ENCODE results near the gene PNPLA2.
A peak's percentile ranks its signal among the peaks of the same experiment; 100 is the strongest.

The PNPLA2 gene

DNA sequence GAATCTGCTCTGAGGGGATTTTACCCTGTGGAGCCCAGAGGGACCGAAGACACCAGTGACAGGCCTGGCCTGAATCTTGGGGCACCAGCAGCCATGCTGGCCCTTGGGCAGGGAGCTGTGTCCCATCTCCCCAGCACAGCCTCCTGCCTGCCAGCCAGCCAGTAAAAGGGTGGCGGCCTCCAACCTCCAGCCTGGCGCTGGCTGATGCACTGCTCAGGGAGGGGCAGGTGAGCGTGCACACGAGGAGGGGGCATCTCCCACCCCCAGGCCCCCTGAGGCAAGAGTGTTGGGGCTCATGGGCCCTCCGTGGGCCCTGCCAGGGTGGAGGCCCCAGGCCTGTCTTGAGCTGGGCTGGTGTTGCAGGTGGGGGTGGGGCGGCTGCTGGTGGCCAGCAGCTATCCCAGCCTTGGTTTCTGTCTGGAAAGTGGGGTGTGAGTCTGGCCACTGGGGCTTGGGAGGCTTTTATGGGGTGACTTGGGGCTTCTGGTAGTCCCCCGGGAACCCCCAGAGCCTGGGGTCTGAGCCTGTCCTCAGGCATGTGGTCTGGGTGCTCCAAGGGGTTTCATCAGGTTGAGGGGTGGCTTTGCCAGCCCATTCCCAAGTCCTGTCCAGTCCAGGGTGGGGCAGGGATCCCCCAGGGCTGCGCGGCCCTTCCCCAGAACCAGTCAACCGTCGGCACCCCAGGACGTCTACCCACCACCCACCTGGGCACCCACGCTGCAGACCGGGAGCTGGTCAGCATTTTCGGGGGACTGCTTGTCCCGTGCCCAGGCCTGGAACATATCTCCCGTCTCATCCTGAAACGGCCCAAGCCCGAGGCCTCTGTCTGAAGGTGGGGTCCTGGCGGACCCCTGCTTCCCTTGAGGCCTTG lies 41.8 kb downstream of the PNPLA2 start:
- DNase-seq (ENCODE audit: low spot score), result no peak

DNA sequence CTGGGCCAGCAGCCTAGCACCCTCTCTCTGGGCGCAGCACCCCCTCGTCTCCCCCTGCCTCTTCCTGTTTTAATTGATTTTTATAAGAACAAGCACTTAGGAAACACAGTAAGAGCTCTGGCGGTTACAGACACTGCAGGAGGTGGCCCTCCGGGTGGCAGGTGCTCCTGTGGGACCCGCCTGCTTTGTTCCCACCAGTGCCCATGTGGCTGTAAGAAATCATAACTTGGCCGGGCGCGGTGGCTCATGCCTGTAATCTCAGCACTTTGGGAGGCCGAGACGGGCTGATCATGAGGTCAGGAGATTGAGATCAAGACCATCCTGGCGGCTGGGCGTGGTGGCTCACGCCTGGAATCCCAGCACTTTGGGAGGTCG lies 42.4 kb downstream of the PNPLA2 start:
- DNase-seq (ENCODE audit: low spot score), result no peak

DNA sequence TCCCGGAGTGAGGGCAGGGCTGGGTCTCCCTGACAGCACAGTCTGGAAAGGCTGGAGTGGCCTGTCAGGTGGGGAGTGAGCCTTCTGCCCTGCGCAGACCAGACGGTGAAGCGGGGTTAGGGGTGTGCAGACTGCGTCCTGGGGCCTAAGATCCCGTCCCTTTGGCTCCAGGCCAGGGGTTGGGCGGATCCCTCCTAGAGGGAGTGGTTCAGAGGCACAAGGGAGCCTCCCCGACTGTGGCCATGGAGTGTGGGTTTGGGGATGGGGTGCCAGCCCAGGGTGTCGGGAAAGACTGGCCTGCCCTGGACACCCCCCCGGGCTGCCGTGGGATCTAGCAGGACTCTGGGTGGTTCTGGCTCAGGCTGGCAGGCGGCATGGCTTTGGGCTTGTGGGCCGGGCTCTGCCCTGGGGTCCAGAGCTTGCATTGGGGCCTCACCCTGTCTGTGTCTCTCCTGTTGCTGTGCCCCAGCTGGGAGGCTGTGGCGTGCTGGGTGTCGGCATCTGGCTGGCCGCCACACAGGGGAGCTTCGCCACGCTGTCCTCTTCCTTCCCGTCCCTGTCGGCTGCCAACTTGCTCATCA lies 43.5 kb downstream of the PNPLA2 start:
- DNase-seq (ENCODE audit: low spot score), result peak; percentile 69

DNA sequence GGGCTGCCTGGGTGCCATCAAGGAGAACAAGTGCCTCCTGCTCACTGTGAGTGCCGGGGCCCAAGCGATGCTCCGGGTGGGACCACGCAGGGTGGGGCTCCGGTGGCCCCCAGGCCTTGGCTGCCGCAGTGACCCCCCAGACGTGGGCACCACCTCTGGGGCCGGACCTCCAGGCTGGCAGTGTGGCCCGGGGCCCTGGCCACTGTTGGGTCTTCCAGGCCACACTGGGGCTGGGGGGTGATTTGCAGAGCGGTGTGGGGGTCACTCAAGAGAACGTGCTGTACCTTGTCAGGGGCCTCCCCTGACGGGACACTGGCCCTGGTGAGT lies 43.9 kb downstream of the PNPLA2 start:
- DNase-seq (ENCODE audit: low spot score), result no peak

- no peak for DNase-seq (ENCODE audit: low spot score)
Measured at GRCh38 chr11:863023-863909, 44.6 kb downstream of the PNPLA2 start.

- no peak for DNase-seq (ENCODE audit: low spot score)
Measured at GRCh38 chr11:863910-864827, 45.5 kb downstream of the PNPLA2 start.

DNA sequence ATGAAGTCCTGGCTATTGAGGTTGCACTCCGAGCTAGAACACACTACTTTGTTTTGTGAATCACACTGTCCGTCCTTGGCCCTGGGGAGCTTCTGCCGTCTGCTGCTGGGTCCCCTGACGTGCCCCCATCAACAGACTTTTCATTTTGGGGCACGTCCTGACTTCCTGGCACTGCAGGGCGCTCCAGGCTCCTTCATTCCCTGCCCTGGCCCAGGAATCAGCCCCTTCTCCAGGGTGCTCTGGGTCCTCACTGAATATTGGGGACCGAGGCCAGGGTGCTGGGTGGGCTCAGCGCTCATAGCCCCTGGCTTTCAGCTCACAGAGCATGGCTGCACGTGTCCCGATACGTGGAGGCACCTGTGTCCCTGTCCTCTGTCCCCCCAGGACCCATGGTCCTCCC lies 46.2 kb downstream of the PNPLA2 start:
- DNase-seq (ENCODE audit: low spot score), result no peak

DNA sequence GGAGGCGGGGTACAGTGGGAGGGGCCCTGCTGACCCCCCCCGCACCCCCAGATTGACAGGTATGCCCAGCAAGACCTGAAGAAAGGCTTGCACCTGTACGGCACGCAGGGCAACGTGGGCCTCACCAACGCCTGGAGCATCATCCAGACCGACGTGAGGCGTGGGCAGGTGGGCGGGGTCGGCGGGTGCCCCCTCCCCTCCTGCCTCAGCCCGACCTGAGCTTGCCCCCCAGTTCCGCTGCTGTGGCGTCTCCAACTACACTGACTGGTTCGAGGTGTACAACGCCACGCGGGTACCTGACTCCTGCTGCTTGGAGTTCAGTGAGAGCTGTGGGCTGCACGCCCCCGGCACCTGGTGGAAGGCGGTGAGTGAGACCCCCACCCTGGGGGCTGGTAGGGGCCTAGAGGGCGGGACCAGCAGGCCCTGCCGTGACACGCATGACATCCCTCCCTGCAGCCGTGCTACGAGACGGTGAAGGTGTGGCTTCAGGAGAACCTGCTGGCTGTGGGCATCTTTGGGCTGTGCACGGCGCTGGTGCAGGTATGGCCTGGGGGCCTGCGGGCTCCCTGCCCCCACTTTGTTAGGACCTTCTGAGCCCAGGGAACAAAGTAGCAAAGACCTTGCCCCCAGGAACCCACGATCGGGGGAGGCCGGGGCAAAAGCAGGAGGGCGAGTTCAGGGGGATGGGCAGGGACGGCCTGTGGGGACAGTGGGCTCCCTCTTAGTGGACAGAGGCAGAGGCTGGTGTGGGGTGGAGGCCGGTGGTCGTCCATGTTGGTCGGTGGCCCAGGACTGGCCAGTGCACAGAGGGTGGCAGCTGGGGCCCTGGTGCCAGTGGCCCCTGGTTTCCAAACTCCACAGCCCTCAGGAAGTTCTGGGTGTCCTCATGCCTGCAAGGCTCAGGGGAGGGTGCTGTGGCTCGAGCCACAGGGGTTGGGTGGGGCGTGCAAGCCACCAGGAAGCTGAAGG lies 47.0 kb downstream of the PNPLA2 start:
- DNase-seq (ENCODE audit: low spot score), result no peak

- DNase-seq (ENCODE audit: low spot score), result no peak
Measured at GRCh38 chr11:866481-866880, 47.8 kb downstream of the PNPLA2 start.

- no peak for DNase-seq (ENCODE audit: low spot score)
Measured at GRCh38 chr11:867856-868358, 49.2 kb downstream of the PNPLA2 start.

DNA sequence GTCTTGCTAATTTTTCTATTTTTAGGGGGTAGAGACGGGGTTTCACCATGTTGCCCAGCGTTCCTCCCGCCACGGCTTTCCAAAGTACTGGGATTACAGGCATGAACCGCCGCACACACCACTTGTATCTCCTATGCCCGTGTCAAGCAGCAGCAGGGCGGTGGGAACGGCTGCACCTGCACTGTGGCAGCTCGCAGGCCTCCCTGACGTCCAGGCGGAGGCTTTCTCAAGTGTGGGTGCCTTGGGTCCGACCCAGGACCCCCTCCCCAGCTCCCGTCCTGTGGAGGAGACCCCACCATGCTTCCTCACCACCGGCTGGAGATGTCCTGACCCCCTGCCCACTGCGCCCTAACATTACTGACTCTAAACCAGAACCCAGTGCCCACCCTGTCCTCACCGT lies 49.7 kb downstream of the PNPLA2 start:
- DNase-seq (ENCODE audit: low spot score), result no peak

GRCh38 chr11:868802-869201 lies 50.1 kb downstream of the PNPLA2 start:
- no peak for DNase-seq (ENCODE audit: low spot score)

DNA sequence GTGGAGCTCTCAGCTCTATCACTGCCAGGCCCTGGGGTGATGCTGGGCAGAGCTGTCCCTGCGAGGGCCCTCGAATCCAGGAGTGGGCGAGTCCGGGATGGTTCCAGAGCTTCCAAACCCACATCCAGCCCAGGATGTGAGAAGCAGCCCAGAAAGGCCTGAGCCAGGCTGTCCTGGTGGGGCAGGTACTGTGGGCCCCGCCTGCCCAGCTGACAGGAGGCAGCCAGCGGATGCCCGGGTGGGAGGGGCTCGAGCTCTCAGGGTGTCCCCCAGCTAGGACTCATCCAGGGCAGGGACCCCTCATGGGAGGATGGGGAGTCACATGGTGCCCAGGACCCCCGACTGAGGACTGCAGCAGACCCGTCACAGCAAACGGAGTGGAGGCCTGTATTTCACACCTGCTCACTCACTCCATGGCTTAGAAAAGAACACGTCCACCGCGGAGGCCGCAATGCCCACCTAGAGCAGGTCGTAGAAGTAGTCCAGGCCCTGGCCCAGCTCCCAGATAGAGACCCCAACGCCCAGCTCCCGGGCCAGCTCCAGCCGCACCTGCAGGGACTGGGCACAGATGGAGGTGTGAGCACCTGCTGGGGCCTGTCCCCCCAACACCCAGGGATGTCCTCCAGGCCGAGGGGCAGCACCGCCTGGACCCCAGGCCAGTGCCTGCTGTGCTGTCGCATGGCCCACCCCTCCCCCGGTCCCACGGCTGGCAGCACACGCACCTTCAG lies 50.8 kb downstream of the PNPLA2 start:
- no peak for DNase-seq (ENCODE audit: low spot score)

GRCh38 chr11:870127-870413 lies 51.4 kb downstream of the PNPLA2 start:
- DNase-seq (ENCODE audit: low spot score), result no peak

GRCh38 chr11:870418-870817 lies 51.7 kb downstream of the PNPLA2 start:
- DNase-seq (ENCODE audit: low spot score), result no peak

DNA sequence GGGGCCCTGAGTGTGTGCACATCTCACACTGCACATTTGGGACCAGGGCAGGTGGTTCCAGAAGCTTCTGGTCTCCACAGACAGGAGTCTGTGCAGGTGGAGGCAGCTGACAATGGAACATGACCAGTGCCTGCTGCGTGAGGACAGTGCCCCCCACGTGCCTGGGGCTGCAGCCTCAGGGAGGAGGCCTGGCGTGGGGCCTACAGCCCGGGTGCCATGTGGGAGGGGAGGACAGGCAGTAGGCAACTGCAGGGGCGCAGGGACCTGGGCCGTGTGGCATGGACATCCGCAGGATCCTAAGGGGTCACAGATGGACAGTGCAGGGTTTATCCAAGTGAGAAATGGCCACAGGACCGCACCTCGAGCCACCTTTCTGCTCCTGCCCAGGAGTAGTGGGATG lies 52.8 kb downstream of the PNPLA2 start:
- no peak for DNase-seq (ENCODE audit: low spot score)

DNA sequence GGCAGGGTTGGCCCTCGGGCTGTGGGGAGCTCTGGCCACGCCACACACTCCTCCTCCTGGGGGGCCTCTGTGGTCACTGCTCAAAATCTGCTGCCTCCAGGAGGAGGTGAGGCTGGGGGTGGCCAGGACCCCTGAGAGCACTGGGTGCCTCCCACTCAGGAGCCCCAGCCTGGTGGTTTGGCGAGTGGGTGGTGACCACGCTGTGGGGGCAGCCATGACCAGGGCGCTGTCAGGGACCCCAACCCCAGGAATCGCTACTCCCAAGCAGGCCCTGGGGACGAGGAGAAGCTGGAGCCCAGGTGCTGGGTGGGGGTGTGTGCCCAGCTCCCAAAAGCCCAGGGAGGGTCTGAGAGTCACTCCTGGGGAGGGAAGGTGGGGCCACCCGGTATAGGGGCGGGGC lies 54.1 kb downstream of the PNPLA2 start:
- DNase-seq (ENCODE audit: low spot score), result no peak

- DNase-seq (ENCODE audit: low spot score), result no peak
Measured at GRCh38 chr11:873706-874105, 55.0 kb downstream of the PNPLA2 start.
